GM12878 (cell line): ENCODE results near the gene GLMP. TPM values are rescaled to one million over a fixed set of nuclear protein-coding genes. Genes with fewer than 3 reads are reported as not detected.

Source experiments
- ATAC-seq: fragments of 200-7000 bp; cut with Tn5 transposase; 3 replicates; pipeline ENCODE4 v1.9.1; 2020; ENCODE audit warnings: mild to moderate bottlenecking, moderate library complexity
- BruUV-seq: library from RNA; stranded (reverse); fragments of 400-500 nt; replicated peaks from 2 replicates; lab custom pipeline; 2021; lab: Mats Ljungman, UMichigan
- CTCF ChIA-PET: fragments of 300-600 bp; sonication (Branson Sonifier 250); formaldehyde crosslinking; extraction: SDS; loops from one replicate; lab custom pipeline; 2021; ENCODE audit warnings: inconsistent platforms; lab: Yijun Ruan, JAX
- POLR2A ChIA-PET: fragments of 350-600 bp; formaldehyde crosslinking; extraction: SDS; loops from one replicate; lab custom pipeline; 2021; ENCODE audit warnings: inconsistent platforms; lab: Charles Lee
- RAD21 ChIA-PET: fragments of 300-600 bp; sonication (Branson Sonifier 250); formaldehyde crosslinking; loops from one replicate; lab custom pipeline; 2023; ENCODE audit warnings: antibody characterized with exemption; ENCODE audit not compliant: unreplicated experiment; lab: Charles Lee
- SMC1A ChIA-PET: fragments of 300-600 bp; sonication (Branson Sonifier 250); formaldehyde crosslinking; loops from one replicate; lab custom pipeline; 2023; ENCODE audit not compliant: unreplicated experiment, uncharacterized antibody; lab: Charles Lee
- DNase-seq: peaks from one replicate; pipeline ENCODE4 v3.0.0-alpha.2; 2011; ENCODE audit warnings: low read depth, low spot score
- FAIRE-seq: peaks from 3 replicates; lab custom pipeline; 2011; peaks lifted over from hg19 to GRCh38; lab: Jason Lieb, UNC
- H2AFZ ChIP-seq: 2 replicates; pipeline ENCODE4 v1.6.0; 2011; ENCODE audit warnings: low read depth, low read length, control low read depth; ENCODE audit not compliant: control insufficient read depth
- H3K27ac ChIP-seq: 2 replicates; pipeline ENCODE4 v1.5.1; 2011; ENCODE audit warnings: control low read depth; ENCODE audit not compliant: control insufficient read depth, insufficient read depth
- H3K27me3 ChIP-seq, 2 experiments: replicated peaks in 1 of 2; 2 replicates each; pipeline versions ENCODE4 v1.6.0 to v1.6.1; 2011; ENCODE audit warnings: low read length in 1 of 2; ENCODE audit not compliant: control insufficient read depth in 2 of 2, insufficient read depth in 2 of 2
- H3K36me3 ChIP-seq, 2 experiments: 2 replicates each; pipeline ENCODE4 v1.5.1; 2011; ENCODE audit warnings: low read length in 1 of 2; ENCODE audit not compliant: control insufficient read depth in 2 of 2, insufficient read depth in 2 of 2
- H3K4me1 ChIP-seq: 2 replicates; pipeline ENCODE4 v1.6.1; 2011; ENCODE audit warnings: mild to moderate bottlenecking, low read length, moderate library complexity, mixed read lengths; ENCODE audit not compliant: control insufficient read depth, insufficient read depth
- H3K4me2 ChIP-seq: 2 replicates; pipeline ENCODE4 v1.6.0; 2011; ENCODE audit warnings: control low read depth; ENCODE audit not compliant: control insufficient read depth, insufficient read depth
- H3K4me3 ChIP-seq: fragments of 200-600 bp; sonication (generic); 2 replicates; pipeline ENCODE4 v1.5.1; 2016
- H3K79me2 ChIP-seq: 2 replicates; pipeline ENCODE4 v1.6.0; 2011; ENCODE audit warnings: low read length; ENCODE audit not compliant: control insufficient read depth, insufficient read depth
- H3K9ac ChIP-seq: 2 replicates; pipeline ENCODE4 v1.8.0; 2011; ENCODE audit warnings: low read length, control low read depth, mixed read lengths; ENCODE audit not compliant: control insufficient read depth, insufficient read depth
- H3K9me3 ChIP-seq: replicated peaks from 3 replicates; pipeline ENCODE4 v1.5.1; 2011; ENCODE audit warnings: mild to moderate bottlenecking, low read length; ENCODE audit not compliant: control insufficient read depth, insufficient read depth
- H4K20me1 ChIP-seq: 2 replicates; pipeline ENCODE4 v1.6.0; 2011; ENCODE audit not compliant: control insufficient read depth, insufficient read depth
- BHLHE40 ChIP-seq, 2 experiments: fragments of 450-650 bp in 1 of 2; IDR thresholded peaks; 2 replicates each; pipeline ENCODE4 v1.6.1; 2011 to 2017; ENCODE audit warnings: low read depth in 2 of 2, borderline replicate concordance in 1 of 2, improper control_type of control experiment in 1 of 2, low read length in 1 of 2, mild to moderate bottlenecking in 1 of 2
- CREB1 ChIP-seq: IDR thresholded peaks from 2 replicates; pipeline ENCODE4 v1.6.1; 2012; ENCODE audit warnings: low read depth, mild to moderate bottlenecking, inconsistent platforms
- ELK1 ChIP-seq: IDR thresholded peaks from 2 replicates; pipeline ENCODE4 v1.6.1; 2012; ENCODE audit warnings: low read depth, low read length, improper control_type of control experiment
- FOS ChIP-seq: IDR thresholded peaks from 3 replicates; pipeline ENCODE4 v1.6.1; 2011; ENCODE audit warnings: borderline replicate concordance; ENCODE audit not compliant: insufficient read length; ENCODE audit errors: extremely low read depth
- FOXK2 ChIP-seq: fragments of 450-650 bp; IDR thresholded peaks from 2 replicates; pipeline ENCODE4 v1.6.1; 2017; ENCODE audit warnings: mild to moderate bottlenecking, moderate library complexity
- LARP7 ChIP-seq: fragments of 450-650 bp; IDR thresholded peaks from 2 replicates; pipeline ENCODE4 v1.6.1; 2017; ENCODE audit warnings: mild to moderate bottlenecking
- MXI1 ChIP-seq: fragments of 150-350 bp; IDR thresholded peaks from 2 replicates; pipeline ENCODE4 v1.6.1; 2011; ENCODE audit warnings: low read depth, mild to moderate bottlenecking, inconsistent platforms, low read length, improper control_type of control experiment
- NKRF ChIP-seq: fragments of 450-650 bp; conservative IDR thresholded peaks from 2 replicates; pipeline ENCODE4 v1.6.1; 2017; ENCODE audit warnings: mild to moderate bottlenecking, moderate library complexity
- PBX3 ChIP-seq: IDR thresholded peaks from 2 replicates; pipeline ENCODE4 v1.6.1; 2011; ENCODE audit warnings: mild to moderate bottlenecking, low read depth, low read length, moderate library complexity; ENCODE audit not compliant: insufficient replicate concordance
- POLR2A ChIP-seq: IDR thresholded peaks from 2 replicates; pipeline ENCODE4 v1.6.1; 2011; ENCODE audit warnings: low read depth, mild to moderate bottlenecking, low read length
- POLR2AphosphoS2 ChIP-seq: IDR thresholded peaks from 2 replicates; pipeline ENCODE4 v1.6.1; 2011; ENCODE audit warnings: low read depth, mild to moderate bottlenecking, low read length, improper control_type of control experiment, moderate library complexity
- RUNX3 ChIP-seq: IDR thresholded peaks from 2 replicates; pipeline ENCODE4 v1.6.1; 2012; ENCODE audit warnings: low read length, inconsistent platforms
- SMARCA5 ChIP-seq: fragments of 450-650 bp; IDR thresholded peaks from 2 replicates; pipeline ENCODE4 v1.6.1; 2017; ENCODE audit warnings: mild to moderate bottlenecking
- WGBS: methylation state at CpG from one replicate; pipeline ENCODE4 v1.1.6; 2016; ENCODE audit warnings: low lambda C conversion rate; ENCODE audit not compliant: insufficient replicate concordance, insufficient coverage; ENCODE audit errors: missing lambda C conversion rate; 5-methylcytosine and 5-hydroxymethylcytosine counted together
- in situ Hi-C: fragments of 300-500 bp; cut with MboI; formaldehyde crosslinking; loops from 9 replicates; pipeline ENCODE4 v1.14.3; 2018; ENCODE audit warnings: mixed read lengths
- intact Hi-C: fragments of 100-400 bp; cut with micrococcal nuclease; formaldehyde crosslinking; loops from one replicate; pipeline ENCODE4 v1.14.2; 2022; ENCODE audit not compliant: unreplicated experiment
- polyA plus RNA-seq, 11 experiments: library from polyadenylated mRNA; depleted of rRNA in 4 of 11; unstranded in 6 of 11; stranded (reverse) in 5 of 11; fragments of >200 nt; fragmentation: Nextera tagmentation in 4 of 11; fragmentation: Illumina TruSeq in 1 of 11; extraction: Ambion mirVana in 4 of 11; extraction: Trizol in 1 of 11; gene quantifications; 1 replicate in 1 of 11; 2 replicates in 10 of 11; pipeline versions ENCODE4 v1.2.1 to v1.2.3, GENCODE V29; 2011 to 2016; ENCODE audit warnings: inconsistent platforms in 2 of 11, missing spikeins in 2 of 11, low read depth in 1 of 11
- total RNA-seq, 4 experiments: library from RNA; depleted of rRNA in 3 of 4; stranded (reverse); fragments of >200 nt in 3 of 4; fragmentation: Illumina TruSeq in 1 of 4; extraction: Trizol in 1 of 4; gene quantifications; 2 replicates each; pipeline versions ENCODE4 v1.2.1 to v1.2.3, GENCODE V29; 2013 to 2021

GLMP gene
- total and polyA plus RNA-seq, 10 of the 15 experiments (the other 5 are each of a cell fraction or from before 2014, with no cell fraction given) = 4.4 to 30.0 (median 19.5) TPM

- Histone ChIP-seq H3K9ac (no peak overlapping the region), H3K4me3 (no peak overlapping the region), H3K4me1 (peaks cover 4% of the 10 kb centered on the region)
- no peak for TF ChIP-seq FOXK2
- TF ChIP-seq POLR2AphosphoS2 = 0 out of 2 replicates have a peak, but pooled peaks have one; percentile 12
- TF ChIP-seq, all 136 proteins: peak for 1
- no peak for ATAC-seq
- FAIRE-seq = no peak
- WGBS = 84% methylated on average over 9 of the region's 9 CpGs
- ChIA-PET POLR2A (interaction anchor here (3.0 kb wide), 1 partner anchor 11 kb away, joined by 12 read pairs; the partner anchor contains the start of genes SMG5 and TMEM79), SMC1A (interaction anchor here (1.4 to 3.3 kb wide), 2 partner anchors 11 to 67 kb away, joined by 4 to 10 read pairs; partner anchors contain the start of genes SMG5 and TMEM79), RAD21 (no interaction called here), CTCF (interaction anchor here (0.7 to 1.2 kb wide), 3 partner anchors 9 to 13 kb away, joined by 3 read pairs; no protein-coding TSS in a partner anchor)
- Histone ChIP-seq H3K79me2 (no peaks in the 10 kb centered on the region), H3K27me3 (no peaks in the 10 kb centered on the region), H4K20me1 (no peaks in the 10 kb centered on the region), H3K36me3 (peaks cover 0 to 1% of the 10 kb centered on the region in 2 experiments; a peak in 1 of 4 replicates), H3K27ac (no peak overlapping the region), H3K9me3 (no peaks in the 10 kb centered on the region), H2AFZ (no peak overlapping the region), H3K4me2 (no peak overlapping the region)
- intact Hi-C loops = no loop called here
- no TSS peak for BruUV-seq
- in situ Hi-C loops = no loop called here
- DNase-seq = no peak
Measured at GRCh38 chr1:156293895-156294294, 1.6 kb downstream of the GLMP start.

GRCh38 chr1:156293098-156293434 is 2.4 kb downstream of the GLMP start:
- in situ Hi-C loops (no loop called here), intact Hi-C loops (no loop called here)
- no peak for ATAC-seq
- Histone ChIP-seq H3K9ac (no peak overlapping the region), H3K4me1 (peaks cover 4% of the 10 kb centered on the region), H3K79me2 (no peaks in the 10 kb centered on the region), H4K20me1 (no peaks in the 10 kb centered on the region), H3K9me3 (no peaks in the 10 kb centered on the region), H2AFZ (no peak overlapping the region), H3K4me2 (no peak overlapping the region), H3K27me3 (no peaks in the 10 kb centered on the region), H3K36me3 (peaks cover 0 to 1% of the 10 kb centered on the region in 2 experiments; a peak in 1 of 4 replicates), H3K4me3 (no peak overlapping the region), H3K27ac (no peak overlapping the region)
- FAIRE-seq = no peak
- BruUV-seq = no TSS peak
- 85% methylated on average over 8 of the region's 8 CpGs for whole genome bisulfite sequencing
- no peak for DNase-seq
- ChIA-PET POLR2A (interaction anchor here (3.0 kb wide), 1 partner anchor 10 kb away, joined by 12 read pairs; the partner anchor contains the start of genes SMG5 and TMEM79), SMC1A (interaction anchor here (3.3 kb wide), 1 partner anchor 10 kb away, joined by 10 read pairs; the partner anchor contains the start of genes SMG5 and TMEM79), RAD21 (no interaction called here), CTCF (interaction anchor here (1.2 kb wide), 1 partner anchor 10 kb away, joined by 3 read pairs; no protein-coding TSS in a partner anchor)
- TF ChIP-seq SMARCA5 = no peak
- no peak for TF ChIP-seq POLR2A
- TF ChIP-seq FOS = no peak
- no peak for TF ChIP-seq PBX3
- no peak for TF ChIP-seq CREB1
- TF ChIP-seq BHLHE40 (IDR thresholded peaks at IDR 0.05; ENCODE audit: borderline replicate concordance in 1 of 2, low read depth in 2 of 2, low read length in 1 of 2) = no peak
- TF ChIP-seq RUNX3 = no peak
- TF ChIP-seq MXI1 = no peak
- no peak for TF ChIP-seq ELK1
- no peak for TF ChIP-seq NKRF
- no peak for TF ChIP-seq LARP7
